Activated CD8-positive, alpha-beta T cell treated with anti-CD3 and anti-CD28 coated beads for 36 hours (primary cell): ENCODE results near the gene MCF2L2. TPM values are rescaled to one million over a fixed set of nuclear protein-coding genes. Genes with fewer than 3 reads are reported as not detected.

Experiments
- ATAC-seq: fragments of 200-7000 bp; cut with Tn5 transposase; one replicate; pipeline ENCODE4 v1.10.0; 2021; ENCODE audit warnings: mild to moderate bottlenecking, moderate library complexity
- CTCF ChIA-PET: fragments of 350-600 bp; sonication (Branson Sonifier 250); formaldehyde crosslinking; loops from one replicate; lab custom pipeline; 2021; ENCODE audit warnings: antibody characterized with exemption; lab: Charles Lee
- POLR2A ChIA-PET: fragments of 350-600 bp; sonication (Branson Sonifier 250); formaldehyde crosslinking; loops from one replicate; lab custom pipeline; 2021; ENCODE audit warnings: antibody characterized with exemption; lab: Charles Lee
- DNase-seq: peaks from one replicate; pipeline ENCODE4 v3.0.0-alpha.2; 2020
- H3K27ac Mint-ChIP-seq: one replicate; pipeline ENCODE4 v1.8.0; 2021; ENCODE audit warnings: mild to moderate bottlenecking, mixed read lengths
- H3K27me3 Mint-ChIP-seq: one replicate; pipeline ENCODE4 v1.8.0; 2021; ENCODE audit warnings: mixed read lengths
- H3K36me3 Mint-ChIP-seq: one replicate; pipeline ENCODE4 v1.8.0; 2021; ENCODE audit warnings: low read depth, mixed read lengths
- H3K4me1 Mint-ChIP-seq: one replicate; pipeline ENCODE4 v1.8.0; 2021; ENCODE audit warnings: low read depth, mixed read lengths
- H3K4me3 Mint-ChIP-seq: one replicate; pipeline ENCODE4 v1.8.0; 2021; ENCODE audit warnings: mild to moderate bottlenecking, moderate library complexity, mixed read lengths
- H3K9me3 Mint-ChIP-seq: one replicate; pipeline ENCODE4 v1.8.0; 2021; ENCODE audit warnings: mixed read lengths
- intact Hi-C: fragments of 100-400 bp; cut with micrococcal nuclease; formaldehyde crosslinking; loops from one replicate; pipeline ENCODE4 v1.10.0; 2022
- total RNA-seq, 2 experiments: library from RNA; stranded (reverse); gene quantifications; one replicate each; pipeline ENCODE4 v1.2.3, GENCODE V29; 2021
- TF ChIP-seq, protein P1 (sequence below): fragments of 200-600 bp; IDR thresholded peaks from one replicate; pipeline ENCODE4 v1.8.0; 2022; ENCODE audit warnings: antibody characterized with exemption, mild to moderate bottlenecking

Gene MCF2L2
- total RNA-seq, 2 experiments from 2014 or later: 3.5 to 3.7 TPM

DNA sequence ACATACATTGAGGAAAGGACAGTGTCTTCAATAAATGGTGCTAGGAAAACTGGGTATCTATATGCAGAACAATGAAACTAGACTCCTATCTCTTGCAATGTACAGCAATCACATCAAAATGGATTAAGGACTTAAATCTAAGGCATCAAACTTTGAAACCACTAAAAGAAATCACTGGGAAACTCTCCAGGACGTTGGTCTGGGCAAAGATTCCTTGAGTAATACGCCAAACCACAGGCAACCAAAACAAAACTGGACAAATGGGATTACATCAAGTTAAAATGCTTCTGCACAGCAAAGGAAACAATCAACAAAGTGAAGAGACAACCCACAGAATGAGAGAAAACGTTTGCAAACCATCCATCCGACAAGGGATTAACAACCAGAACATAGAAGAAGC lies 280.4 kb downstream of the MCF2L2 start:
- H3K27me3 Mint-ChIP-seq: no peaks in the 10 kb centered on the region
- ChIA-PET POLR2A (no interaction called here), CTCF (interaction anchor here (1.2 to 1.6 kb wide), 2 partner anchors 25 to 31 kb away, joined by 3 to 4 read pairs; no protein-coding TSS in a partner anchor)
- DNase-seq: no peak
- no peaks in the 10 kb centered on the region for H3K4me1 Mint-ChIP-seq
- TF ChIP-seq, protein P1, sequence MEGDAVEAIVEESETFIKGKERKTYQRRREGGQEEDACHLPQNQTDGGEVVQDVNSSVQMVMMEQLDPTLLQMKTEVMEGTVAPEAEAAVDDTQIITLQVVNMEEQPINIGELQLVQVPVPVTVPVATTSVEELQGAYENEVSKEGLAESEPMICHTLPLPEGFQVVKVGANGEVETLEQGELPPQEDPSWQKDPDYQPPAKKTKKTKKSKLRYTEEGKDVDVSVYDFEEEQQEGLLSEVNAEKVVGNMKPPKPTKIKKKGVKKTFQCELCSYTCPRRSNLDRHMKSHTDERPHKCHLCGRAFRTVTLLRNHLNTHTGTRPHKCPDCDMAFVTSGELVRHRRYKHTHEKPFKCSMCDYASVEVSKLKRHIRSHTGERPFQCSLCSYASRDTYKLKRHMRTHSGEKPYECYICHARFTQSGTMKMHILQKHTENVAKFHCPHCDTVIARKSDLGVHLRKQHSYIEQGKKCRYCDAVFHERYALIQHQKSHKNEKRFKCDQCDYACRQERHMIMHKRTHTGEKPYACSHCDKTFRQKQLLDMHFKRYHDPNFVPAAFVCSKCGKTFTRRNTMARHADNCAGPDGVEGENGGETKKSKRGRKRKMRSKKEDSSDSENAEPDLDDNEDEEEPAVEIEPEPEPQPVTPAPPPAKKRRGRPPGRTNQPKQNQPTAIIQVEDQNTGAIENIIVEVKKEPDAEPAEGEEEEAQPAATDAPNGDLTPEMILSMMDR: no peak
- intact Hi-C loops: no loop called here
- H3K27ac Mint-ChIP-seq: no peak overlapping the region
- no peak for ATAC-seq
- H3K36me3 Mint-ChIP-seq: no peaks in the 10 kb centered on the region
- no peaks in the 10 kb centered on the region for H3K9me3 Mint-ChIP-seq
- H3K4me3 Mint-ChIP-seq: no peak overlapping the region

DNA sequence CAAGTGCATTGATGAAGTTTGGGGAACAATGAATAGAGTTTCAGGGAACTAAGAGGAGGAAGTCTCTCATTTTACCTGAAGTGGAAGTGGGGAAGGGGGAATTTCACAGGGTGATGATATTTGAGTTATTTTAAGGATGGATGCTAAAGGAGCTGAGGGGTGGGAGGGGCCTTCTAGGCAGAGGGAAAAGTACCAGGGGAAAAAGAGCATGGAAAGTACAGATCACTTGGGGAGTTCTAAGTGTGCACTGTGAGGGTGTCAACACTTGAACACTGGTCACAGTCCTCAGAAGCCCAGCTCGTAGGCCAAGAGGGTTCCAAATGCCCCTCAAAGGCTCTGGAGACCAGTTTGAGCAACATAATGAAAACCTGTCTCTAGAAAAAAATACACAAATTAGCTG lies 284.1 kb downstream of the MCF2L2 start:
- intact Hi-C loops: no loop called here
- Mint-ChIP-seq H3K4me1 (no peaks in the 10 kb centered on the region), H3K36me3 (no peaks in the 10 kb centered on the region), H3K9me3 (no peaks in the 10 kb centered on the region), H3K4me3 (no peak overlapping the region), H3K27ac (no peak overlapping the region), H3K27me3 (no peaks in the 10 kb centered on the region)
- TF ChIP-seq, protein P1: no peak
- POLR2A ChIA-PET: no interaction called here
- CTCF ChIA-PET: interaction anchor here (0.9 kb wide), 1 partner anchor 13 kb away, joined by 3 read pairs; no protein-coding TSS in a partner anchor
- DNase-seq (no peak), ATAC-seq (no peak)

DNA sequence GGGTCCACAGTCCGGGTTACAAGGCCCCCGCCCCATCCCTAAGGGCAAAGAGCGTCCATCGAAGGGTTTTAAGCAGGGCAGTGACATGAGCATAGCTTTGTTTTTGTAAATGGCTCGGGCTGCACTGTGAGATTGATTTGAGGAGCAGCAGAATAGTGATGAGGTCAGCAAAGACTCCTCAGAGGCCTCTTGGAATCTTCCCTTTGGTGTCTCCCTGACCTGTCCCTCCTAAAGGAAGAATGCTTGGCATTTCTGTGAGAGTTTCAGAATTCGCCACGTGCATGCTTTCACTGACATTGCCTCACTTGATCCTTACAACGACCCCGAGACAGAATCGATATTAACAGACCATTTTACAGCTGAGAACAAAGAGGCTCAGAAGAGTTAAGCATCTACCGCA lies 286.2 kb downstream of the MCF2L2 start:
- ATAC-seq (no peak), DNase-seq (no peak)
- Mint-ChIP-seq H3K4me1 (no peaks in the 10 kb centered on the region), H3K36me3 (no peaks in the 10 kb centered on the region), H3K27ac (no peak overlapping the region), H3K9me3 (no peaks in the 10 kb centered on the region), H3K27me3 (no peaks in the 10 kb centered on the region), H3K4me3 (no peak overlapping the region)
- TF ChIP-seq, protein P1: no peak
- CTCF ChIA-PET: interaction anchor here (0.8 to 2.3 kb wide), 4 partner anchors 13 to 244 kb away, joined by 3 to 7 read pairs (median 4); no protein-coding TSS in a partner anchor
- intact Hi-C loops: no loop called here
- POLR2A ChIA-PET: no interaction called here

DNA sequence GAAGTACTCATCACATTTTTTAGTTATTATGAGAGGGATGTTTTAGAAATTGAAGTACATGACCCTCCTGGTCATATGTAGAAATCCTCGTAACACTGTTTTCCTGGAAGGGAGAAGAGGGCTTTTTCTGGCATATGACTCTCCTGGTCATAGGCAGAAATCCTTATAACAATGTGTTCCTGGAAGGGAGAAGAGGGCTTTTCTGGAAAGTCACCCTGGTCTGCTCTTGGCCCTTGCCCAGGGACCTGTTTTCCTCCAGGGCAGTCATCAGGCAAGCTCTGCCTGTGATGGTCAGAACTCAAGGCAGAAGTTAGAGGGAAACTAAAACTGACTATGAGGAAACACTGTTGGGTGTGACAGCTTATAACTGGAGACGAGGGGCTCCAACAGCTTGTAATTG lies 293.6 kb downstream of the MCF2L2 start:
- intact Hi-C loops: no loop called here
- TF ChIP-seq, protein P1: no peak
- CTCF ChIA-PET: interaction anchor here (2.4 kb wide), 1 partner anchor 247 kb away, joined by 7 read pairs; no protein-coding TSS in a partner anchor
- no peak for DNase-seq
- no peaks in the 10 kb centered on the region for H3K4me1 Mint-ChIP-seq
- no peak for ATAC-seq
- H3K36me3 Mint-ChIP-seq: peaks cover 8% of the 10 kb centered on the region
- POLR2A ChIA-PET: no interaction called here
- no peaks in the 10 kb centered on the region for H3K9me3 Mint-ChIP-seq
- H3K4me3 Mint-ChIP-seq: no peak overlapping the region
- H3K27ac Mint-ChIP-seq: no peak overlapping the region
- no peaks in the 10 kb centered on the region for H3K27me3 Mint-ChIP-seq

DNA sequence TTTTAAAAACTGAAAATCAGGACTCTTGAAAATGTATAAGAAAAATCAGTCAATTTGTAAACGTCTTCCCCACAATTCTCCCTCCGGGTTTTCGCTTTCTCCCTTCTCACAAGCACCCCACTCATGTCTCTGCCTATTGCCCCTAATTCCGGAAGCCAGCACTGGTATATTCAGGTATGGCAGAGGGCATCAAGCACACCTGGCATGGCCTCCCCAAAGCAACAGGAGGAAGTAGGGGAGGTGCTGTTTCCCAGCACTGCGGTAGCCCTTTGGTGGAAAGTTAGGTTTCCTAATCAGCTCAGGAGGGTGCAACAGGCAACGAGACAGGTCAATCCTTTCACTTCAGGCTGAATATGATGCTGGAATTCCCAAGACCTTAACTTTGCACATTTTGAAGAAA lies 296.0 kb downstream of the MCF2L2 start:
- intact Hi-C loops: no loop called here
- TF ChIP-seq, protein P1: no peak
- peaks cover 18% of the 10 kb centered on the region for H3K36me3 Mint-ChIP-seq
- no peaks in the 10 kb centered on the region for H3K27me3 Mint-ChIP-seq
- H3K27ac Mint-ChIP-seq: no peak overlapping the region
- H3K9me3 Mint-ChIP-seq: peaks cover 7% of the 10 kb centered on the region
- DNase-seq (no peak), ATAC-seq (no peak)
- H3K4me3 Mint-ChIP-seq: no peak overlapping the region
- POLR2A ChIA-PET: no interaction called here
- CTCF ChIA-PET: interaction anchor here (0.6 to 4.0 kb wide), 3 partner anchors 10 to 52 kb away, joined by 3 to 15 read pairs (median 4); no protein-coding TSS in a partner anchor
- H3K4me1 Mint-ChIP-seq: no peaks in the 10 kb centered on the region
